ENCODE measurements around the gene GPR61. TPM values are rescaled to one million over a fixed set of nuclear protein-coding genes. Genes with fewer than 3 reads are reported as not detected.
A peak's percentile ranks its signal among the peaks of the same experiment; 100 is the strongest.

The GPR61 gene
- total RNA-seq, 1 donor from 2014 or later, result not detected

DNA sequence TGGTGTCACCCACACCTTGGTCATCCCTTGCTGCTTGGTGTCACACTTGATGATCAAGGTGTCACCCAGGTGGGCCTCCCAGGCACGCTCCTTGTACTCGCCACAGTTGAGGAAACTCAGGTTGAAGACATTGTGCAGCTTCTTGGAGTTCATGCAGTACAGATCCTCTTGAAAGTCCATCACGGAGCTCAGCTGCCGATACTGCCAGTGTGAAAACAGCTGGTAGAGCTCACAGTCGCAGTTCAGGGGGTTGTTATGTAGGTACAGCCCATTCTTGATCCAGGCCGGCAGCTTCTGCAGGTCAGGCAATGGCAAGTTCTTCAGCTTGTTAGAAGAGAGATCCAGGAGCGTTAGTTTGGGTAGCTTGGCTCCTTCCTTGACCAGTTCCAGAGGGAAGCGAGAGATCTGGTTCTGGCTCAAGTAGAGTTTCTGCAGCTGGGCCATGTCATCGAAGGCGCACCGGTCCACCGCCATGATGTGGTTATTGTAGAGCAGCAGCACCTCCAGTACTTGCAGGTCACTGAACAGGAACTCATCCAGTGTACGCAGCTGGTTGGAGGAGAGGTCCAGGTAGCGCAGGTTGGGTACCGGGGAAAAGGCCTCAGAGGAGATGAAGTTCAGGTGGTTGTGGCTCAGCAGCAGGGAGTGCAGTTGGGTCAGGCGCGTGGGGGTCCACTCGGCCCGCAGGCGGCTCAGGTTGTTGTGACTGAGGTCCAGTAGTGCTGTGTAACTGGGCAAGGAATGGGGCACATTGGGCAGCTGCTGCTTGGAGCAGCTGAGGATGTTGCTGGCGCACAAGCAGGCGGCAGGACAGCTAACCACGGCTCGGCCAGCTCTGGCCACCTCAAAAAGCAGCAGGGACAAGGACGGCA is 31.4 kb upstream of the GPR61 start:
- intact Hi-C loops (cut with DNase I), result no loop called here

DNA sequence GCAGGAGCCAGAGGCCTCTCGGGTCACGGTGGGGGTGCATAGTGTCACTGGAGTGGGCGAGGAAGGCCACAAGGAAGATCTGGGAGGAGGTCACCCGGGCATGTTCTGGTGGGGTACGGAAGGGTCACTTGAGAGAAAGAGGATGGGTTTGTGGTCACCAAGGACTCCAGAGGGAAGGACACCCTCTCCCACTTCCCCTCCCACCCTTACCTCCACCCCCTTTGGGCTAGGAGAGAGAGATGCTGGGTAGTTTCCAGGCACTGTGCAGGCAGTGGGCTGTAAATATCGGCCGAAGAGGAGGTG is 30.8 kb upstream of the GPR61 start:
- ATAC-seq (no peak), DNase-seq (ENCODE audit: low spot score) (no peak)
- intact Hi-C loops (cut with DNase I), result no loop called here

More for the DNA sequence above, 31.4 kb upstream of the GPR61 start:
- DNase-seq (ENCODE audit: low spot score) (no peak), ATAC-seq (no peak)

DNA sequence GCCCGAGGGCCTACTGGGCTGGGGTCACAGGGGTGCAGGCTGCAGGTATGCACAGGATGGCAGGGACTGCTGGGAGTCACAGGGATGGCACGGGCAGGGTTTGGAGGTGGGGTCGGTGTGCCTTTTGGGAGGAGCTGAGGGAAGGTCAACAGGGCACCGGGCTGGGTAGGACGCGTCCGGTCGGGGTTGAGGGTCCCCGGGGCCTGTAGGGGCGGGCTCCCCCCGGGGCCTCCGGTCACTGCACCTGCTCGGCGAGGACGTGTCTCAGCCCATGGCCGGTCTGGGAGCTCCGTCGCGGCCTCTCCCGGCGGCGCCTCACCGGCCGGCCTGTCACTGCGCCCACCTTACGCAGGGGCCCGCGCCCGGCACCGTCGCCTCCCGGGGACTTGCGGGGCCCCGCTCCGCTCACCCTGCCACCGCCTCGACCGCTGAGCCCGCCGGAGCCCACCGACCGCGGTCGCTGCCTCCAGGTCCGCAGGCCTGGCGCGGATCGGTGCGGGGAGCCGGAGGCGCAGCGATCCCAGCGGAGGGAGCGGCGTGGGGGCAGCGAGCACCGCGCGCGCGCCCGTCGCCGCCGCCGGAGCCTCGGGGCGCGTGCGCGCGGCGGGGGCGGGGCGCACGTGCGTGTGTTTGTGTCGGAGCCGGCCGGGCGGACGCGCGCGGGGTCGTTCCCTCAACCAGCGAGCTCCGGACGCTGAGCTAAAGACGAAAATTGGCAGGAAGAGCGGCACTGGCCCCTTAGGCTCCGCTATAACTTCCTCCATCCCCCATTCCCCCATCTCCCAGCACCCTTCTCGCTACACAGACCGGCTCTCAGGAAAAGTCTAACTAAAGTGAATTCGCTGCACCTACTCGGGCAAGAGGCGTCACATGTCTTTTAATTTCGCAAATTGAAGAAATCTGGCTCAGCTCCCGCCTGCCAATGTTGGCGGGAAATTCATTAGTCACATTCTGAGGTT is 30.2 kb upstream of the GPR61 start, which contains the start of gene AMIGO1:
Gene AMIGO1 (minus strand): TSS at position 552 of the 959 bp plus-strand sequence. CDS start 815 bp downstream, outside the sequence.
- ATAC-seq (peak; percentile 76), DNase-seq (ENCODE audit: low spot score) (peak; percentile 77)
- intact Hi-C loops (cut with DNase I), result no loop called here

DNA sequence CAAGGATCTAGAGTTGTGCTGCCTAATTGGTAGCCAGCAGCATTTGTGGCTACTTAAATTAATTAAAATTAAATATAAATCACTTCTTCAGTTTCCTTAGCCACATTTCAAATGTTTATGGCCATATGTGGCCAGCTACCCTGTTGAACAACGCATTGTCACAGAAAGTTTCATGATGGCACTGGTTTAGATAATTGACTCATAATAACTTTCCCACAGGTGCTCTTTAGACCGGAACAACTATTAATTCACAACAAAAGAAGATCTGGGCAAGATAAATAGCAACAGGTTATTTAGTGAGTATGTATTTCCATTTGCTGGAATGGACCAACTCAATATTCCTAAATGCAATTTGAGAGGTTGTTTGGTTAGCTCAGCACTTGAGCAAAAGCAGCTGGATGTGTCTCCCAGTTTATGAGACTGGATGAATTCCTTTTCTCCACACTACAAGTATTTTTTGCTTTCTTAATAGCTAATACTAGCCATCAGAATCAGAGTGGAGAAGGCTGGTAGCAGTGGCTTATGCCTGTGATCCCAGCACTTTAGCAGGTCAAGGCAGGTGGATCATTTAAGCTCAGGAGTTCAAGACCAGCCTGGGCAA is 26.5 kb upstream of the GPR61 start:
- intact Hi-C loops (cut with DNase I), result no loop called here
- ATAC-seq (no peak), DNase-seq (ENCODE audit: low spot score) (no peak)

DNA sequence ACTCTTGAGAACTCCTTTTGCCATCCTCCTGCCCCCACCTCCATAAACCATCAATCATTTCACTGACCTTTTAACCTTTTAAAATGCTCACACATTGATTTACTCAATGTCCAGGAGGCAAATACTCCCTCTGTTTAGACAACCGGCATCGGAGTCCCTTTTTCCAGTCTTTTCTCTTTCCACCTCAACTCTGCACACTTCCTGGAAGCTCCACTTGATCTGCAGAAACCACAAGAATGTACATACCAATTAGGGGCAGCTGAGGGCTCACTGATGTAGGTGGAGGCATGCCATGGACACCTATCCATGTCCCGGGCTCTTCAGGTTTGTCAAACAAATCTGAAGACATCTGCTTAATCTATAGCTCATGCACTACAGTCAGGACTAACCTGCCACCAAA is 24.8 kb upstream of the GPR61 start:
- no peak for DNase-seq (ENCODE audit: low spot score)
- intact Hi-C loops (cut with DNase I), result no loop called here

DNA sequence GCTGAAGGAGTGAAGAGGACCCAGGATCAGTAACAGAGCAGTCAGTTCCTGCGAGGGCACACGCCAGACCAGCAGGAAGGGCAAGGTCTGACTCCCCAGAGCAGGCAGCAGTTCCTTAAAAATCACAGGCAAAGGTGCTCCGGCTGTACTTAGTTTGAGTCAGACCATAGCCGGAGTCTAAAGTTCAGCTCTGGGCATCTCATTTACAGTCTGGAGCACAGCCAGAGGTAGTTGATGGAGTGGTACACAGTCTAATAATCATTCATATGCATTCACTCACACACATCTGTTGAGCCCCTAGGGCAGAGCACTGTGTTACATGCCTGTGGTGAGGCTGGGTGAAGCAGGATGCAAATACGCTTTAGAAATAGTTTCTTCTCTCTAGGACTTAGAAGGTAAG is 22.8 kb upstream of the GPR61 start:
- intact Hi-C loops (cut with DNase I), result no loop called here
- no peak for DNase-seq (ENCODE audit: low spot score)
- ATAC-seq, result no peak

More for the DNA sequence above, 24.8 kb upstream of the GPR61 start:
- ATAC-seq, result no peak

DNA sequence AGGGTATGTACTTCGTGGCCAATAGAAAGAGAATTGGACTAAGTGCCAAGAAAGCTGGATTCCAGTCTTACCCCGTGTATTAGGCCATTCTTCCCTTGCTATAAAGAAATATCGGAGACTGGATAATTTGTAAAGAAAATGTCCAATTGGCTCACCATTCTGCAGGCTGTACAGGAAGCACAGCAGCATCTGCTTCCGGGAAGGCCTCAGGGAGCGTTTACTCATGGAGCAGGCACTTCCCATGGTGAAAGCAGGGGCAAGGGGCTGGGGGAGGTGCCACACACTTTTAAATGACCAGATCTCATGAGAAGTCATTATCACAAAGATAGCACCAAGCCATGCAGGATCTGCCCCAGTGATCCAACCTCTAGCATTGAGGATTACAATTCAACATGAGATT is 22.3 kb upstream of the GPR61 start:
- DNase-seq (ENCODE audit: low spot score) (no peak), ATAC-seq (no peak)
- intact Hi-C loops (cut with DNase I), result no loop called here

DNA sequence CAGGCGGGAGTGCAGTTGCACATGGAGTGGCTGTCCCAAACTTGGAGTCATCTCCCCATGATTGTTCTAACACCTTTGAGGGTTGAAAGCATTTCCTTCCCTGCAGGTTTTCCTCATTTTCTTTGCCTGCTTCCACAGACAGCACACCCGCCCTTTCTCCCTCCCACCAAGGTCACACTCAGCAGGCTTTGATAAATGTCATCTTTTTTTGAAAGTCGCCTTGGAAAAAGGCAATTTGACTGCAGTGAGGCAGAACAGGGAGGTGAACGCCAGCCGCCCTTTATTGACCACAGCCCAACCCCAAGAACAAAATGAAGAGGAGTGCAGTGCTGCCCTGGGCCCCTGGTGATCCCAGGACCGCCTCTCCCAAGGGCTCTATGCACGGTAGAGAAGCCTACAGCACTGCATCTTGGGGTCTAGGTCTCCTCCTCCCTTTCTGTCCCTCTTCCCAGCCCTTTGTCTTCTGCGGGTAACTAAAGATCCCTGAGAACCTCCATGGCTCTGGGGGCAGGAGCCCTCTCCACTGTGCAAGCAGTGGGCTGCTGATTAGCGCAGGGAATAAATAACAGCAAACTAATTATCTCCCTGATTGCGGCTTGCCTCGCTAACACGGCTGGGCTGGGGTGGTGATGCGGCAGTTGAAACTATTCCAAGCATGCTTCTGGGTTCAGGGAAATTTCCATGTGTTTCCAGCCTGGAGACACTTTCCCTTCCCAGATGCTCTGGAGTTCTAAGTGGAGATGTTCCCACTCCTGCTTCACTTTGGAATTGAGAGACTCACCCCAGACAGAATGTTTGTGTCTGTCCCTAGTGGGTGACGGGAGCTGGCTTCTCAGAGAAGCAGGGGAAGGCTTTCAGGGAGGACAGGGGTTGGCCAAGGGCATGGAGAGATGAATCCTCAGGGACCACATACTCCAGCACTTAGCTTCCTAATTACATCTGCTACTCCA is 18.4 kb upstream of the GPR61 start:
- DNase-seq (ENCODE audit: low spot score) (no peak), ATAC-seq (peak; percentile 60)
- intact Hi-C loops (cut with DNase I), result no loop called here

DNA sequence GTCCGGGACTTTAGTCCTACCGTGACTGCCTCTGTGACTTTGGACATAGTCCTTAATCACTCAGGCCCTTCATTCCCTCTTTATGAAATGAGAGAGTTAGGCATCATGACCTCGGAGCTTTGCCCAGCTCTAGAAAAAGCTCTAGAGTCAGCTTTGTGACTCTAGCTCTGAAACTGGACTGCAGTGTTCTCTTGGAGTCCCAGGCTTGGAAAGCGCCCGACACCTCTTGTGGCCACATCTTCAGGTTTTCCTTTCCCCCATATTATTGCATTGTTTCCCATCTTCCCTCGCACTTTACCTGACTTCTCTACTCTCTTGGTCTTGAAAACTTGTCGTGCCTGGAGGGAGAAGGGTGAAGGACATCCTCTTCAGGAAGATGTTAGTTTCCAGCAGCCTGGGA is 17.6 kb upstream of the GPR61 start:
- DNase-seq (ENCODE audit: low spot score) (no peak), ATAC-seq (no peak)
- intact Hi-C loops (cut with DNase I), result no loop called here

DNA sequence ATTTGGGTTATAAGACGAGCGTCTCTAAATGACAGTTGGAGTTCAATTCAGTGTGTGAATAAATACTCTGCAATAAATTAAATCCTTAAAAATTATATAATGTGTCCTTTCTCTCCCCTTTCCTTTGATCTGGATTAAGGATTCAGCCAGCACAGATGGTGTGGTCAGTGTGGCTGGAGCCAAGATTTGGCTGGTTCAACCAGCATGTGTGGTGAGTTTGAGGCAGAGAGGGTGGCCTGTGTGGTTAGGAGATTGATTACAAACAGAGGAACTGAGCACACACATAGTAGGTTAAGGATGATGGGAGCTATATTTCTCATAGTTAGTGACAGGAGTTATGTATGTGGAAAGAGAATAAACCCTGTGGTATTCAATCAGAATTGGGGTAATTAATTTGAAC is 16.0 kb upstream of the GPR61 start:
- no peak for ATAC-seq
- no peak for DNase-seq (ENCODE audit: low spot score)
- intact Hi-C loops (cut with DNase I), result no loop called here

DNA sequence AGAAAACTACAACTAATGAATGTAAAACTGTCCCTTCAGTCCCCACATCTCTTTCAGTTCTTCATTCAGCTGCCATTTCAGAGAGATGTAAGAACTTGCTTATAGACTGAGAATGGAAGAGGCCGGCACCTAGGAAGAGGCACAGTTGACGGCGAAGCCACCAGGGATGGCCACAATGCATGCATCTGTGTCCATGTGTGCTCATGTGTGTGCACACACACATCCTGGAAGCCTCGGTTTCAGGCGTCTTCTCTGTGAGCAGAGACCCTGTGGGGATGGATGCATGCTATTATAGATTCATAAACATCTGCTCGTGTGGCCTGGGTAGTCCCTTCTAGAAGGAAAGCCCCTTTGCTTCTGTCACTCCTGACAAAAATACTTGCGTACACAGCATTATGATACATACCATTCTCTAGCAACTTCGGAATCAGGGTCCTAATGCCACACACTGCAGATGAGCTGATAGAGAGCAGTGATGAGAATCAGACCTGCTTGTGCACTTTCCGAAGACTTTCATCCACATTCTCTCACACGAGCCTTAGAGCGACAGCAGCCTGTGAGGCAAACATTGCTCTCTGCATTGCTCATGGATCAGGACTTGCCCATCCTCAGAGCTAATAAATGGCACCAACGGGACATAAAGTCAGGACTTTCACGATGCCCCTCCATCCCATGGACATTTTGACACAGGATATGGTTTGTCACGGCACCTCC is 12.4 kb upstream of the GPR61 start:
- intact Hi-C loops (cut with DNase I), result no loop called here
- DNase-seq (ENCODE audit: low spot score) (peak; percentile 17), ATAC-seq (no peak)

DNA sequence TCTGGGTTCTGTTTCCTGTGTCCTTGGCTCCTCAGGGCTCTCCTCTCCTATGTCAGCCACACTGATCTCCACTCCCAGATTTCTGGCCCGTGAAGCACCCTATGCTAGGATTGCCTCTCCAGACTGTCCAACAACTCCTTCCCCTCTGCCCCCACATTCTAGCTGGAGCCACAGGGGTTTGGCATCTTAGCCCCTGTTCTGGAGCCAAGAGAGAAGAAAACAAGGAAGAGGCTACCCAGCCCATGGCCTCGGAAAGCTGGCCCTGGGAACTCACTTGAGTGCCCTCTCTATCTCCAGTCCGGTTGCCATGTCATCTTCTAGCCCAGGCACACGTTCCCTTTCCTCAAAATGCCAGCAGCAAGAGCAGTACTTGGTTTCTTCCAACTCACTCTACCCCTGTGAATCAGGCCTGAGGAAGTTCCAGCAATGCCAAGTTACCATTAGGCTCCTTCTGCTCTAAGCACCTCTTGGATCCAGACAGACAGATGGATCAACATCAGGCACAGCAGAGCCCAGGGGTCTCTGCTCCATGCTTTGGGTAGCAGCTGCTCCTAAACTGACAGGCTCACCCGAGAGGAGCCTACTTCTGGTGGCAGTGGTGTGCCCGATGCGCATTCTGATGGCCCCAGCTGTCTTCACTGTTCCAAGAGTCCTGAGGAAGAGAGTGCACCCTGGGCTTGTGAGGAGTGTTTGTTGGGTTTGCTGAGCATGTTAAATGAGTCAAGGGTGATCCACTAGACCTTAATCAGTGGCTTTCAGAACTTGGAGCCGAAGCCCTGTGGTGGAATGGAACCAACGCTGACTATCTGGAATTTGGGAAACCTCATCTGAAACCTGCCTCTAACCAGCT is 11.6 kb upstream of the GPR61 start:
- ATAC-seq, result no peak
- intact Hi-C loops (cut with DNase I), result no loop called here
- DNase-seq (ENCODE audit: low spot score), result peak; percentile 35

DNA sequence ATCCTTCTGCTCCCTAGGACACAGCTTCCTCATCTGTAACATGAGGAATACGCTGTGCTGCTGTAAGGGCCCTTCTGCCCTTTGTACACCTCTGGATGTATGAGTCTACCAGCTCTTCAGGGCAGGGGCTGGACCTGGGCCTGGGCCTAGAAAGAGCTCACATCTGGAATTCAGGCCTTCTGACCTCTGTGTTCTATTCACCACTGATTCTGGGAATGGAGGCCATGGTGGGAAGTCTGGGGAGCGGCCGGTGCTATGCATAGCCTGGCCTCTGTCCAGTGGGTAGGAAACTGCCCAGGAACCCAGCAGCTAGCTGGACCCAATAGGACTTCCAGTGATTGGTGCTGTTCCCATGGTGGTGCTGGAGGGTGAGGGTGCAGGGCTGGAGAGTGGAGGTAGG is 11.0 kb upstream of the GPR61 start:
- intact Hi-C loops (cut with DNase I), result no loop called here
- ATAC-seq (no peak), DNase-seq (ENCODE audit: low spot score) (peak; percentile 28)

DNA sequence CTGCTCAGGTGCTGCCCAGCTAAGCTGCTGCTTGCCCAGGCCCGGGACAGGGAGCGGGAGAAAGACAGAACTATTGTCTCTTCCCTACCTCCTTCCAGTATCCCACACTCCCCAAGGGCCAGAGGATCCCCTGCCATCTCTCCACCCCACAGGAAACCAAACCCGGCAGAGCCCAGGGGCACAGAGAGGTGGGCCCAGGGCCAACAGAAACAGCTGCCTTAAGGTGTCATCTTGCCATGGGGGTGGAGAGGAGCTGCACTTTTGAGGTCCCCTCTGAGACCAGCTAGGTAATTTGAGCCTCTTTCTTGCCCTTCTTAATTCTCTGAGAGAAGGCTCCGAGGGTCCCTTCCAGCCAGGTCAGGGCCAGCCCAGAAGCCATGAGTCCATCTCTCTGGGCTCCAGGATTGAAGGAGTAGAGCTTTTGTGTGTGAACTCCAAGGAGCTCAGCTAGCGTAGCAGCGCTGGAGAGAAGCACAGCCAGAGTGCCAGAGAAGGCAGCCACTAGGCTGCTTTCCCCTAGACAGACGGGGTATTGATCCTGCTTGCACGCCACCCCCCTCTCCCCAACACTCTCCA is 9.7 kb upstream of the GPR61 start:
- intact Hi-C loops (cut with DNase I), result no loop called here
- DNase-seq (ENCODE audit: low spot score) (peak; percentile 50), ATAC-seq (no peak)

DNA sequence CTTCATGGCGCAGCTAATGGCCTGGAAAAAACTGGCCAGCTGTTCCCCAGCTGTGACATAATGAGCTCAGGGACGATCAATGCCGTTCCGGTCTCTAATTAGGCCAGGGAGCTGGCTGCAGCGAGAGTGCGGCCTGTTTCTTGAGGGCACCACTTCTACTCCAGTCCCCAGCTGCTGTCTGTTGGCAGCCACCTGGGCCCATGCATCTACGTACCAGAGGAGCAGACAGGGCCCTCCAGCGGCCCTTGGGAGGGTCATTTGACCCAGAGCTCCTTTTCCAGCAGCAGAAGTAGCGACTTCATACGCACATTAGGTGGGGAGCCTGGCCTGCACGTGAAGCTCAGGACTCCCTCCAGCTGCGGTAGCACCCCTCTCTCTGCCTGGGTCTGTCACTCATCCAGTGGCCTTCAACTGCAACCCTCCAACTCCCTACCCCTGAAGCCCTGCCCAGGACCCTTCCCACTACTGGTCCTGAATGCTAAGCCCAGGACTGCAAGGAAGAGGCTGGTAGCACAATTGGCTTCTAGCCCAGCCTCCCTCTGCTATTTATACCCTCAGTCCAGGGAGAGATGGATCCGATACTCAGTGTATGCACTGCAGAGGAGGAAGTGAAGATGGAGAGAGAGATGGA is 9.1 kb upstream of the GPR61 start:
- intact Hi-C loops (cut with DNase I), result no loop called here
- ATAC-seq, result no peak
- DNase-seq (ENCODE audit: low spot score), result peak; percentile 51

DNA sequence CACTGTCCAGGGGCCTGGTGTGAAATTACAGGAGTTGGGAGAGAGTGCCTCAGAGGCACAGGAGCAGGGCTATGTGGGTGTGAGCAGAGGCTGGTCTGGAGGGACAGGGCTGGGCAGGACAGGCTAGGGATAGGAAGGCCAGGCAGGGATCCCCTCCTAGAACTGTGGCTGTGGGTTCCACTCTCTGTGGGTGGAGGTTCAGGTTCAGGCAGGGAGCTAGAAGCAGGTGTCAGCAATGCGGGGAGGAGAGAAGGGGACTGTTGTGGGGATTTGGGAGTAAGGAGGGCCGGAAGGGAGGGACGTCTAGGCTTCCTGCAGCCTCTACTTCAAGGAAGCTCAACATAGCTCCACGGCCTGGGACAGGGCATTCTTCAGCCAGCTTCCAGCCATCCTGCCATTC is 8.3 kb upstream of the GPR61 start:
- intact Hi-C loops (cut with DNase I), result no loop called here
- ATAC-seq, result no peak
- peak; percentile 38 for DNase-seq (ENCODE audit: low spot score)

All from sciatic nerve (tissue), 2 donors.